ENCODE data around the gene PRPF4.
"Not testable (repeated sequence)": the region's sequence is repeated elsewhere in the genome, so short reads cannot be mapped to it uniquely, and the experiment has no call there.

Gene PRPF4

GRCh38 chr9:113269355-113269754 is 6.1 kb upstream of the PRPF4 start:
- no peak for DNase-seq

GRCh38 chr9:113269871-113270270 is 5.6 kb upstream of the PRPF4 start:
- no peak for DNase-seq

GRCh38 chr9:113274474-113275156 is 843 bp upstream of the PRPF4 start:
- no peak for DNase-seq

GRCh38 chr9:113278840-113279239 is 3.4 kb downstream of the PRPF4 start:
- no peak for DNase-seq

- no peak for DNase-seq
Measured at GRCh38 chr9:113281356-113281755, 5.9 kb downstream of the PRPF4 start.

GRCh38 chr9:113289091-113289490 is 13.6 kb downstream of the PRPF4 start:
- DNase-seq, result no peak

GRCh38 chr9:113290052-113290607 is 14.7 kb downstream of the PRPF4 start:
- no peak for DNase-seq

- no peak for DNase-seq
Measured at GRCh38 chr9:113293285-113293878, 17.9 kb downstream of the PRPF4 start.

- not testable (repeated sequence) for DNase-seq
Measured at GRCh38 chr9:113296247-113296646, 20.8 kb downstream of the PRPF4 start.

GRCh38 chr9:113296796-113297558 is 21.5 kb downstream of the PRPF4 start:
- no peak for DNase-seq

GRCh38 chr9:113298311-113298710 is 22.9 kb downstream of the PRPF4 start:
- no peak for DNase-seq

GRCh38 chr9:113298924-113299770 is 23.7 kb downstream of the PRPF4 start:
- DNase-seq, result no peak

GRCh38 chr9:113299800-113300292 is 24.4 kb downstream of the PRPF4 start:
- DNase-seq, result no peak

- DNase-seq, result no peak
Measured at GRCh38 chr9:113301548-113301947, 26.1 kb downstream of the PRPF4 start.

- DNase-seq, result no peak
Measured at GRCh38 chr9:113302792-113303418, 27.4 kb downstream of the PRPF4 start, which contains the start of gene RNF183. RNF183 (minus strand) TSS chr9:113303376; CDS start chr9:113298184, 5,192 bp downstream.

GRCh38 chr9:113306566-113306965 is 31.1 kb downstream of the PRPF4 start:
- DNase-seq, result no peak

GRCh38 chr9:113307396-113307975 is 32.0 kb downstream of the PRPF4 start:
- no peak for DNase-seq

- no peak for DNase-seq
Measured at GRCh38 chr9:113309204-113309813, 33.9 kb downstream of the PRPF4 start.

GRCh38 chr9:113310538-113310937 is 35.1 kb downstream of the PRPF4 start:
- no peak for DNase-seq

GRCh38 chr9:113311961-113312360 is 36.5 kb downstream of the PRPF4 start:
- no peak for DNase-seq

- no peak for DNase-seq
Measured at GRCh38 chr9:113313261-113313660, 37.8 kb downstream of the PRPF4 start.
